HG02870 (cell line): ENCODE measurements around the gene SLU7.
"Not testable (repeated sequence)": the region's sequence is repeated elsewhere in the genome, so short reads cannot be mapped to it uniquely, and the experiment has no call there.

Experiments
- ATAC-seq: cut with Tn5 transposase; IDR thresholded peaks from one replicate; pipeline ENCODE4 v1.9.1; 2021; ENCODE audit warnings: mild to moderate bottlenecking, moderate library complexity; ENCODE audit not compliant: unreplicated experiment

Gene SLU7

DNA sequence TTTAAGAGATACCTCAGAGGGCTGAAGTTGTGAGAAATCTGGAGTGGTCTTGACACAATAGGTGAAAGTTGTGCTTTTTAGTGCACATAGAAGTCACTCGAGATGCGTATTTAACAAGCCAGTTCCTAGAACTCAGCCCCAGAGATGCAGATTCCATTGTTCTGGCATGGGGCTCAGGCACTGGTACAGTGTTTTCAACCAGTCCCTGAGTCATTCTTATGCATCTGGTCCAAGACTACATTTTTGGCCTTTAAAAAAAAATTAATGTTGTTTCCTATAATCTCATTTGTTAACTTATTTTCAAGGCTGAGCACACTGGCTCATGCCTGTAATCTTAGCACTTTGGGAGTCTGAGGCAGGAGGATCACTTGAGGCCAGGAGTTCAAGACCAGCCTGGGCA lies 32.4 kb upstream of the SLU7 start:
- no peak for ATAC-seq

GRCh38 chr5:160450164-160450932 lies 31.5 kb upstream of the SLU7 start:
- ATAC-seq, result peak; percentile 71

GRCh38 chr5:160449458-160449857 lies 30.6 kb upstream of the SLU7 start:
- no peak for ATAC-seq

DNA sequence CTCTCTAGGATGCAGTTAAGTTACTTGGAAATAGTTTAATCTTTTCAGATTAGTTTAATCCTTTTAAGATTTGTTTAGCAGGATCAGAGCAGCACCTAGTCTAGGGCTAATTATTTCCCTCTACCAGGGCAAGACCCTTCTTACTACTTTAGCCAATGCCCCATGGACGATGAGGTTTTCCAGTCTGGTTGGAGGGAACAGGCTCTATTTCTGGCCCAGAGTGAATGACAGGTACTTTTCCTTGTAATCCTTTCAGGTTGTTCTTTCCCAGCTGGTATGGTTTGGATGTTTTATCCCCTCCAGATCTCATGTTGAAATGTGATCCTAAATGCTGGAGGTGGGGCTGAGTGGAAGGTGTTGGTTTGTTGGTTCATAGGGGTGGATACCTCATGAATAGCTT lies 30.0 kb upstream of the SLU7 start:
- no peak for ATAC-seq

GRCh38 chr5:160445751-160446150 lies 26.9 kb upstream of the SLU7 start:
- ATAC-seq, result no peak

DNA sequence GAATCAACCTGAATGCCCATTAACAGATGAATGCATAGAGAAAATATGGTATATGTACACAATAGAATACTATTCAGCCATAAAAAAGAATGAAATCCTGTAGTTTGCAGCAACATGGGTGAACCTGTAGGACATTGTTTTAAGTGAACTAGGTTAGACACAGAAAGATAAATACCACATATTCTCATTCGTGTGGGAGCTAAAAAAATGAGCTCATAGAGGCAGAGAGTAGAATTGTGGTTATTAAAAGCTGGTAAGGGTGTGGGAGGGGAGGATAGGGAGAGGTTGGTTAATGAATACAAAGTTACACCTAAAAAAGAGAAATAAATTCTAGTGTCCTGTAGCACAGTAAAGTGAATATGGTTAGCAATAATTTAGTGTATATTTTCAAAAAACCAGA lies 26.3 kb upstream of the SLU7 start:
- no peak for ATAC-seq

- no peak for ATAC-seq
Measured at GRCh38 chr5:160444407-160444806, 25.5 kb upstream of the SLU7 start.

- peak; percentile 17 for ATAC-seq
Measured at GRCh38 chr5:160442824-160443431, 24.0 kb upstream of the SLU7 start.

- peak; percentile 27 for ATAC-seq
Measured at GRCh38 chr5:160441311-160441781, 22.5 kb upstream of the SLU7 start.

DNA sequence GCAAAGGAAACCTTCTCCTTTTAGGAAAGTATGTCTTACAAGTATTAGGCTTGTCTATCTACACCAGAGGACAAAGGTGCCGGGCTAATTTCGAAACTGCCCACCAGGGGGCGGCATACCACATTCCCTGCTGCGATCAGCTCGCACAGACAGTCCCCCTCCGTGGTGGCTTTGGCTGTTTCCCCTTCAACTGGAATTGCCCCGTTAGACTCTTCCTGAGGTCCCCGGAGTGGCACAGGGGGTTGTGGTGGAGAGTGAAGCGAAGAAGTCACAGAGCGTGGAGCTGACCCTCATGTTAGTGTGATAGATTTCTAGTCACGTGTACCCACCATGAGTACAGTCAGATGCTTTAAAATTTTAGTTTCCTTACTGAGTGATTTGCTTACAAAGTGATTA lies 20.3 kb upstream of the SLU7 start:
- ATAC-seq, result peak; percentile 50

DNA sequence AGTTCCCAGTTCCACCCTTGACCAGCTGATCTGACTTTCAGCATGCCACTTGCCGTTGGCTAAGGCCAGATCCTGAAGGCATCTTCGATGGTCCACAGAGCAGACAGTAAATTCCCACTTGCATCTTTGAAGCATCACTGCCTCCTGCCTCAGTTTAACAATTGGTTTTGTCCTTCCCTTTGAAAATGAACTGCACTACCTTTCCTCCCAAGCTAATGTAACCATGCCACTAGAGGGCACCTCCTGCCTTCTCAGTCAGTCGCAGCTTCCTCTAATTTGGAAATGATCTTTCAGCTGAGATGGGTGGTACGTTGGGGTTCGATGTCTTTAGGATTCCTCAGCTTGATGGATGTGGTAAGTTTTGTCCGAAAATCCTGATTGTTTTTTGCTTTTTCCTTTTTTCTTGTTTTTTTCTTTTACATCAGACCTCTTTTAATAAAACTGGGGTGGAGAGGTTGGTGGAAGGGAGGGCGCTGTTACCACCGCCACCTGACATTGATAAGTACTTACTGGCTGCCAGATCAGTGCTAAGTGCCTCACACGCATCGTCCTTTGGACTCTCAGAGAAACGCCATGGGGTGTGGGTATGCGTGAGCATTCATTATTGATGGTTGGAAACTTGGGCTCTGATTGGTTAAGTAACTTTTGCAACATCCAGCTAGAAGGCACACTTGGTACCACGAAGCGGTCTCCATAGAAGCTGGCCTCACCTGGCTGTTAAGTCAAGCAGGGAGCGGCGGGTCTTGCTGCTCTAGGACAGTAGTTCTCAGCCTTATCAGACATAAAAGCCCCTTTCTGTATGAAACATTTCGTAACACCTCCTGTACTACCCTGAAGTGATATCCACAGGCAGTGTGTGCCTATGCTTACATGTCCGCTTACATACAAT lies 19.7 kb upstream of the SLU7 start:
- peak; percentile 25 for ATAC-seq

- ATAC-seq, result no peak
Measured at GRCh38 chr5:160437271-160437670, 18.4 kb upstream of the SLU7 start.

DNA sequence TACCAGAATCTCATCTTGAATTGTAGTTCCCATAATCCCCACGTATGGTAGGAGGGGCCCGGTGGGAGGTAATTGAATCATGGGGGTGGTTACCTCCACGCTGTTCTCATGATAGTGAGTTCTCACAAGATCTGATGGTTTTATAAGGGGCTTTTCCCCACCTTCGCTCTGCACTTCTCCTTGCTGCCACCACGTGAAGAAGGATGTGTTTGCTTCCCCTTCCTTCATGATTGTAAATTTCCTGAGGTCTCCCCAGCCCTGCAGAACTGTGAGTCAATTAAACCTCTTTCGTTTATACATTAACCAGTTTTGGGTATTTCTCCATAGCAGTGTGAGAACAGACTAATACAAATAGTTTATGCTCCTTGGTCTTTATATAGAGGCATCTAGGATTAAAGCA lies 17.8 kb upstream of the SLU7 start:
- ATAC-seq, result not testable (repeated sequence)

GRCh38 chr5:160436017-160436416 lies 17.1 kb upstream of the SLU7 start:
- no peak for ATAC-seq

GRCh38 chr5:160435532-160435931 lies 16.7 kb upstream of the SLU7 start:
- no peak for ATAC-seq

- peak; percentile 77 for ATAC-seq
Measured at GRCh38 chr5:160434022-160434531, 15.2 kb upstream of the SLU7 start.

DNA sequence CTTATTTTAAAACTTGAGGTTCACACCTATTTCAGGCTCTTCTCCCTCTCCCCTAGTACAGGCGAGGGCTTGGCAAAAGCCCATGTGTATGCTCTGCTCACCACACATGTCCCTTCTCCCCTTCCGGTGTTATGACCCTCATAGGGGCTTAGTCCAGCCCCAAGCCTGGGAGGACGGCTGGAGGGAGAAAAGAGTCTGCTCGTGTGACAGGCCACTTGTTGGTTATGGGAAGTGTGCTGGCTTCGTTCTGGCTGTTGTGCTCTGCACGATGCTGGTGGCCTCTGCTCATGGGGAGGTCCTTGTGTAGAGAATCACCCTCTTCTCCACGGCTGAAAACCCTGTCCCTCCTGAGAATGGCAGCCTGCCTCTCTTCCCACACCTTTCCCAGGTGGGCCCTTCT lies 13.9 kb upstream of the SLU7 start:
- ATAC-seq, result no peak

GRCh38 chr5:160432196-160432595 lies 13.3 kb upstream of the SLU7 start:
- no peak for ATAC-seq

GRCh38 chr5:160427607-160428006 lies 8.7 kb upstream of the SLU7 start:
- no peak for ATAC-seq

GRCh38 chr5:160423099-160423498 lies 4.2 kb upstream of the SLU7 start:
- ATAC-seq, result no peak

GRCh38 chr5:160421625-160422258 lies 2.9 kb upstream of the SLU7 start, which contains the start of gene PTTG1:
Gene PTTG1, plus strand, starts transcription at chr5:160421855. Its CDS starts 458 bp downstream, at chr5:160422313.
- peak; percentile 65 for ATAC-seq
